NT2/D1 (cell line): Measurements from ENCODE around the gene UBR4.

Source experiments
- DNase-seq: peaks from one replicate; pipeline ENCODE4 v3.0.0-alpha.2; 2011; ENCODE audit warnings: low read depth, low spot score
- H3K27me3 ChIP-seq: 2 replicates; pipeline ENCODE4 v1.6.0; 2011; ENCODE audit warnings: mild to moderate bottlenecking; ENCODE audit not compliant: insufficient read length, insufficient read depth
- H3K36me3 ChIP-seq: 2 replicates; pipeline ENCODE4 v1.6.1; 2011; ENCODE audit warnings: mild to moderate bottlenecking, low read length, mixed read lengths; ENCODE audit not compliant: insufficient read depth, insufficient read length
- H3K4me1 ChIP-seq: 2 replicates; pipeline ENCODE4 v1.5.1; 2011; ENCODE audit not compliant: insufficient read depth, insufficient read length
- H3K4me3 ChIP-seq: 2 replicates; pipeline ENCODE4 v1.5.1; 2011; ENCODE audit warnings: low read depth; ENCODE audit not compliant: insufficient read length
- H3K9ac ChIP-seq: 2 replicates; pipeline ENCODE4 v1.6.0; 2011; ENCODE audit warnings: low read depth; ENCODE audit not compliant: insufficient read length
- H3K9me3 ChIP-seq: 2 replicates; pipeline ENCODE4 v1.5.1; 2011; ENCODE audit warnings: mild to moderate bottlenecking, low read length; ENCODE audit not compliant: insufficient read depth
- SUZ12 ChIP-seq: IDR thresholded peaks from 2 replicates; pipeline ENCODE4 v1.6.1; 2011; ENCODE audit not compliant: insufficient read length, insufficient read depth; ENCODE audit errors: extremely low read depth
- YY1 ChIP-seq: IDR thresholded peaks from 2 replicates; pipeline ENCODE4 v1.6.1; 2011; ENCODE audit not compliant: insufficient read length, insufficient read depth
- ZNF274 ChIP-seq: IDR thresholded peaks from 2 replicates; pipeline ENCODE4 v1.6.1; 2011; ENCODE audit warnings: mild to moderate bottlenecking, low read depth, low read length

Gene UBR4

GRCh38 chr1:19138331-19138730, 71.7 kb downstream of the UBR4 start:
- Histone ChIP-seq H3K4me3 (no peak overlapping the region), H3K9me3 (peaks cover 17% of the 10 kb centered on the region), H3K9ac (no peak overlapping the region), H3K27me3 (no peaks in the 10 kb centered on the region), H3K36me3 (peaks cover 75% of the 10 kb centered on the region), H3K4me1 (peaks cover 6% of the 10 kb centered on the region)
- TF ChIP-seq ZNF274 (no peak), YY1 (no peak), SUZ12 (no peak)
- no peak for DNase-seq

GRCh38 chr1:19137158-19137557, 72.9 kb downstream of the UBR4 start:
- TF ChIP-seq YY1 = no peak
- no peak for TF ChIP-seq SUZ12
- no peak for TF ChIP-seq ZNF274
- Histone ChIP-seq H3K36me3 (peaks cover 76% of the 10 kb centered on the region), H3K27me3 (no peaks in the 10 kb centered on the region), H3K4me1 (peaks cover 6% of the 10 kb centered on the region), H3K9ac (no peak overlapping the region), H3K4me3 (no peak overlapping the region), H3K9me3 (peaks cover 17% of the 10 kb centered on the region)
- DNase-seq = no peak

- Histone ChIP-seq H3K4me3 (no peak overlapping the region), H3K9me3 (peaks cover 17% of the 10 kb centered on the region), H3K4me1 (no peaks in the 10 kb centered on the region), H3K36me3 (peaks cover 86% of the 10 kb centered on the region), H3K9ac (no peak overlapping the region), H3K27me3 (no peaks in the 10 kb centered on the region)
- TF ChIP-seq ZNF274 (no peak), YY1 (no peak), SUZ12 (no peak)
- no peak for DNase-seq
Measured at GRCh38 chr1:19133360-19133759, 76.7 kb downstream of the UBR4 start.

- H3K4me3 ChIP-seq = no peak overlapping the region
- peaks cover 13% of the 10 kb centered on the region for H3K9me3 ChIP-seq
- DNase-seq = no peak
- no peak for TF ChIP-seq YY1
- no peak for TF ChIP-seq SUZ12
- no peak for TF ChIP-seq ZNF274
- no peaks in the 10 kb centered on the region for H3K27me3 ChIP-seq
- no peak overlapping the region for H3K9ac ChIP-seq
- peaks cover 87% of the 10 kb centered on the region for H3K36me3 ChIP-seq
- peaks cover 7% of the 10 kb centered on the region for H3K4me1 ChIP-seq
Measured at GRCh38 chr1:19130468-19130867, 79.6 kb downstream of the UBR4 start.

- Histone ChIP-seq H3K9me3 (peaks cover 7% of the 10 kb centered on the region), H3K4me3 (no peak overlapping the region), H3K4me1 (peaks cover 7% of the 10 kb centered on the region), H3K36me3 (peaks cover 89% of the 10 kb centered on the region), H3K27me3 (no peaks in the 10 kb centered on the region), H3K9ac (no peak overlapping the region)
- no peak for DNase-seq
- TF ChIP-seq YY1 = no peak
- TF ChIP-seq ZNF274 = no peak
- TF ChIP-seq SUZ12 = no peak
Measured at GRCh38 chr1:19128968-19129514, 81.0 kb downstream of the UBR4 start.

GRCh38 chr1:19124273-19124672, 85.8 kb downstream of the UBR4 start:
- H3K9ac ChIP-seq = no peak overlapping the region

GRCh38 chr1:19123837-19124236, 86.2 kb downstream of the UBR4 start:
- TF ChIP-seq YY1 (no peak), ZNF274 (no peak), SUZ12 (no peak)
- no peak overlapping the region for H3K9ac ChIP-seq
- no peaks in the 10 kb centered on the region for H3K9me3 ChIP-seq
- peaks cover 98% of the 10 kb centered on the region for H3K36me3 ChIP-seq
- DNase-seq = no peak
- H3K4me3 ChIP-seq = no peak overlapping the region
- peaks cover 7% of the 10 kb centered on the region for H3K4me1 ChIP-seq
- H3K27me3 ChIP-seq = no peaks in the 10 kb centered on the region

More at GRCh38 chr1:19124273-19124672, 85.8 kb downstream of the UBR4 start:
- peaks cover 7% of the 10 kb centered on the region for H3K4me1 ChIP-seq
- TF ChIP-seq ZNF274 = no peak
- no peak for TF ChIP-seq YY1
- no peak for TF ChIP-seq SUZ12
- no peak for DNase-seq
- H3K4me3 ChIP-seq = no peak overlapping the region
- H3K36me3 ChIP-seq = peaks cover 98% of the 10 kb centered on the region
- no peaks in the 10 kb centered on the region for H3K9me3 ChIP-seq
- no peaks in the 10 kb centered on the region for H3K27me3 ChIP-seq

- TF ChIP-seq YY1 (no peak), SUZ12 (no peak), ZNF274 (no peak)
- no peak for DNase-seq
- peaks cover 97% of the 10 kb centered on the region for H3K36me3 ChIP-seq
- no peaks in the 10 kb centered on the region for H3K27me3 ChIP-seq
- no peak overlapping the region for H3K9ac ChIP-seq
- no peak overlapping the region for H3K4me3 ChIP-seq
- no peaks in the 10 kb centered on the region for H3K9me3 ChIP-seq
- H3K4me1 ChIP-seq = peaks cover 4% of the 10 kb centered on the region
Measured at GRCh38 chr1:19122668-19123067, 87.4 kb downstream of the UBR4 start.
